HCT116 (cell line): Measurements from ENCODE around the gene ADAM19. TPM values are rescaled to one million over a fixed set of nuclear protein-coding genes. Genes with fewer than 3 reads are reported as not detected.

ENCODE experiments used
- ATAC-seq: fragments of 200-7000 bp; cut with Tn5 transposase; 2 replicates; pipeline ENCODE4 v1.9.1; 2020; ENCODE audit warnings: mild to moderate bottlenecking, moderate library complexity
- BruUV-seq: library from RNA; stranded (reverse); fragments of 400-500 nt; replicated peaks from 2 replicates; lab custom pipeline; 2021; lab: Mats Ljungman, UMichigan
- CTCF ChIA-PET: fragments of 300-600 bp; sonication (Branson Sonifier 250); formaldehyde crosslinking; loops from one replicate; lab custom pipeline; 2021; ENCODE audit warnings: antibody characterized with exemption; lab: Charles Lee
- POLR2A ChIA-PET: fragments of 300-600, 350-600 bp; sonication (Branson Sonifier 250); formaldehyde crosslinking; loops from one replicate; lab custom pipeline; 2021; ENCODE audit warnings: antibody characterized with exemption; lab: Charles Lee
- RAD21 ChIA-PET, 2 experiments: fragments of 300-600 bp; sonication (Branson Sonifier 250); formaldehyde crosslinking; loops; one replicate each; lab custom pipeline; 2023; ENCODE audit warnings: low total read pairs in 2 of 2; ENCODE audit not compliant: uncharacterized antibody in 2 of 2, unreplicated experiment in 2 of 2, low non-redundant PET in 1 of 2; lab: Charles Lee
- DNase-seq: peaks from one replicate; pipeline ENCODE4 v3.0.0-alpha.2; 2010; ENCODE audit warnings: low read depth, low spot score
- H2AFZ ChIP-seq: fragments of 200-600 bp; shearing (Covaris generic), sonication (generic); 2 replicates; pipeline ENCODE4 v1.6.1; 2017; ENCODE audit warnings: low read depth, mixed run types, mixed read lengths, antibody characterized with exemption, low read length; ENCODE audit not compliant: poor library complexity, severe bottlenecking
- H3K27ac ChIP-seq: 2 replicates; pipeline ENCODE4 v1.5.1; 2012; ENCODE audit warnings: low read depth, low read length
- H3K27me3 ChIP-seq: fragments of 200-600 bp; sonication (generic); 2 replicates; pipeline ENCODE4 v1.6.1; 2016; ENCODE audit warnings: mixed run types, low read length, mixed read lengths; ENCODE audit not compliant: insufficient read depth
- H3K36me3 ChIP-seq, 2 experiments: fragments of 200-500 bp in 1 of 2; fragments of 200-600 bp in 1 of 2; sonication (Bioruptor generic) in 1 of 2; sonication (generic) in 1 of 2; 2 replicates each; pipeline versions ENCODE4 v1.5.1 to v1.6.1; 2014 to 2016; ENCODE audit warnings: low read length in 2 of 2, inconsistent platforms in 1 of 2, mixed read lengths in 1 of 2, mixed run types in 1 of 2; ENCODE audit not compliant: insufficient read depth in 2 of 2, control insufficient read depth in 1 of 2
- H3K4me1 ChIP-seq, 2 experiments: fragments of 200-600 bp in 1 of 2; sonication (generic) in 1 of 2; 2 replicates each; pipeline versions ENCODE4 v1.5.1 to v1.6.1; 2012 to 2017; ENCODE audit warnings: low read length in 2 of 2, inconsistent platforms in 1 of 2, mild to moderate bottlenecking in 1 of 2, mixed read lengths in 1 of 2, mixed run types in 1 of 2, moderate library complexity in 1 of 2; ENCODE audit not compliant: insufficient read depth in 2 of 2, control insufficient read depth in 1 of 2
- H3K4me2 ChIP-seq: fragments of 200-600 bp; sonication (generic); 2 replicates; pipeline ENCODE4 v1.6.1; 2017; ENCODE audit warnings: mixed run types, low read length, mixed read lengths
- H3K4me3 ChIP-seq, 2 experiments: fragments of 200-600 bp in 1 of 2; sonication (generic) in 1 of 2; replicated peaks in 1 of 2; 2 replicates each; pipeline ENCODE4 v1.5.1; 2011 to 2016; ENCODE audit warnings: low read length in 2 of 2, control low read depth in 1 of 2, low read depth in 1 of 2, mild to moderate bottlenecking in 1 of 2, mixed read lengths in 1 of 2, mixed run types in 1 of 2
- H3K79me2 ChIP-seq: fragments of 200-600 bp; sonication (generic); 2 replicates; pipeline ENCODE4 v1.6.1; 2017; ENCODE audit warnings: mild to moderate bottlenecking, mixed run types, low read length, moderate library complexity, mixed read lengths; ENCODE audit not compliant: insufficient read depth
- H3K9ac ChIP-seq: fragments of 200-600 bp; sonication (generic); 2 replicates; pipeline ENCODE4 v1.6.1; 2016; ENCODE audit warnings: low read length, mixed read lengths
- H3K9me2 ChIP-seq: fragments of 200-600 bp; sonication (generic), shearing (Covaris generic); 2 replicates; pipeline ENCODE4 v1.6.1; 2017; ENCODE audit warnings: mixed run types, mild to moderate bottlenecking, moderate library complexity; ENCODE audit not compliant: insufficient read depth
- H3K9me3 ChIP-seq, 2 experiments: fragments of 200-500 bp in 1 of 2; fragments of 200-600 bp in 1 of 2; sonication (Bioruptor generic) in 1 of 2; sonication (generic) in 1 of 2; 2 replicates each; pipeline ENCODE4 v1.6.1; 2014 to 2017; ENCODE audit warnings: low read length in 2 of 2, mixed read lengths in 2 of 2, inconsistent platforms in 1 of 2, low read depth in 1 of 2, mild to moderate bottlenecking in 1 of 2, mixed run types in 1 of 2, moderate library complexity in 1 of 2; ENCODE audit not compliant: control insufficient read depth in 1 of 2, insufficient read depth in 1 of 2
- H4K20me1 ChIP-seq: fragments of 200-600 bp; sonication (generic), shearing (Covaris generic); 2 replicates; pipeline ENCODE4 v1.6.1; 2017; ENCODE audit warnings: mixed run types, mild to moderate bottlenecking, moderate library complexity; ENCODE audit not compliant: insufficient read depth
- CEBPB ChIP-seq: IDR thresholded peaks from 2 replicates; pipeline ENCODE4 v1.6.1; 2012; ENCODE audit warnings: low read depth
- ELF1 ChIP-seq: IDR thresholded peaks from 2 replicates; pipeline ENCODE4 v1.6.1; 2012; ENCODE audit warnings: low read depth, borderline replicate concordance
- EZH2phosphoT487 ChIP-seq: fragments of 200-600 bp; IDR thresholded peaks from 2 replicates; pipeline ENCODE4 v1.6.1; 2018; ENCODE audit warnings: antibody characterized with exemption, borderline replicate concordance
- FOSL1 ChIP-seq: IDR thresholded peaks from 2 replicates; pipeline ENCODE4 v1.6.1; 2012; ENCODE audit warnings: low read depth
- JUND ChIP-seq: IDR thresholded peaks from 2 replicates; pipeline ENCODE4 v1.6.1; 2012
- MAX ChIP-seq: IDR thresholded peaks from 2 replicates; pipeline ENCODE4 v1.6.1; 2012
- POLR2A ChIP-seq: IDR thresholded peaks from 2 replicates; pipeline ENCODE4 v1.7.0; 2011; ENCODE audit warnings: borderline replicate concordance; ENCODE audit not compliant: insufficient read depth, insufficient read length; ENCODE audit errors: extremely low read depth
- POLR2AphosphoS5 ChIP-seq: IDR thresholded peaks from 2 replicates; pipeline ENCODE4 v1.6.1; 2011; ENCODE audit warnings: mild to moderate bottlenecking, low read depth, low read length, moderate library complexity
- REST ChIP-seq: IDR thresholded peaks from 2 replicates; pipeline ENCODE4 v1.6.1; 2012; ENCODE audit warnings: low read depth
- SIN3A ChIP-seq: IDR thresholded peaks from 2 replicates; pipeline ENCODE4 v1.6.1; 2012; ENCODE audit warnings: low read depth
- SP1 ChIP-seq: IDR thresholded peaks from 2 replicates; pipeline ENCODE4 v1.6.1; 2012; ENCODE audit warnings: low read depth
- TCF7L2 ChIP-seq: IDR thresholded peaks from 2 replicates; pipeline ENCODE4 v1.7.0; 2011; ENCODE audit warnings: borderline replicate concordance, inconsistent platforms; ENCODE audit not compliant: insufficient read depth, insufficient read length; ENCODE audit errors: extremely low read depth
- ZNF274 ChIP-seq: fragments of 200-500 bp; sonication (Bioruptor generic); IDR thresholded peaks from 2 replicates; pipeline ENCODE4 v1.6.1; 2014; ENCODE audit warnings: mild to moderate bottlenecking, low read depth, low read length, inconsistent platforms
- intact Hi-C: fragments of 100-400 bp; cut with micrococcal nuclease; formaldehyde crosslinking; loops from 2 replicates; pipeline ENCODE4 v1.10.0; 2022
- total RNA-seq: library from RNA; stranded (reverse); gene quantifications from one replicate; pipeline ENCODE4 v1.2.1, GENCODE V29; 2021; ENCODE audit not compliant: unreplicated experiment
- TF ChIP-seq, protein P1 (sequence below): IDR thresholded peaks from 2 replicates; pipeline ENCODE4 v1.6.1; 2012
- TF ChIP-seq, protein P2 (sequence below): IDR thresholded peaks from 2 replicates; pipeline ENCODE4 v1.6.1; 2011; ENCODE audit warnings: mild to moderate bottlenecking, low read length, moderate library complexity; ENCODE audit not compliant: insufficient replicate concordance; ENCODE audit errors: extremely low read depth
- TF ChIP-seq, protein P3 (sequence below), 3 experiments: fragments of 200-600 bp in 1 of 3; sonication (generic) in 1 of 3; IDR thresholded peaks in 2 of 3; conservative IDR thresholded peaks in 1 of 3; 2 replicates each; pipeline ENCODE4 v1.5.1; 2012 to 2017; ENCODE audit warnings: low read depth in 2 of 3, low read length in 2 of 3, antibody characterized with exemption in 1 of 3, borderline replicate concordance in 1 of 3, control low read depth in 1 of 3, mild to moderate bottlenecking in 1 of 3, mixed read lengths in 1 of 3, mixed run types in 1 of 3, moderate library complexity in 1 of 3; ENCODE audit not compliant: insufficient read depth in 1 of 3

The ADAM19 gene
- total RNA-seq, 1 experiment from 2014 or later, result 77.3 TPM

- no peak for TF ChIP-seq POLR2AphosphoS5
- TF ChIP-seq ELF1, result no peak
- TF ChIP-seq TCF7L2, result no peak
- TF ChIP-seq, protein P1, sequence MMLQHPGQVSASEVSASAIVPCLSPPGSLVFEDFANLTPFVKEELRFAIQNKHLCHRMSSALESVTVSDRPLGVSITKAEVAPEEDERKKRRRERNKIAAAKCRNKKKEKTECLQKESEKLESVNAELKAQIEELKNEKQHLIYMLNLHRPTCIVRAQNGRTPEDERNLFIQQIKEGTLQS, result no peak
- TF ChIP-seq EZH2phosphoT487, result no peak
- TF ChIP-seq FOSL1, result no peak
- TF ChIP-seq REST, result no peak
- no peak for TF ChIP-seq SP1
- TF ChIP-seq ZNF274, result no peak
- TF ChIP-seq, protein P2, sequence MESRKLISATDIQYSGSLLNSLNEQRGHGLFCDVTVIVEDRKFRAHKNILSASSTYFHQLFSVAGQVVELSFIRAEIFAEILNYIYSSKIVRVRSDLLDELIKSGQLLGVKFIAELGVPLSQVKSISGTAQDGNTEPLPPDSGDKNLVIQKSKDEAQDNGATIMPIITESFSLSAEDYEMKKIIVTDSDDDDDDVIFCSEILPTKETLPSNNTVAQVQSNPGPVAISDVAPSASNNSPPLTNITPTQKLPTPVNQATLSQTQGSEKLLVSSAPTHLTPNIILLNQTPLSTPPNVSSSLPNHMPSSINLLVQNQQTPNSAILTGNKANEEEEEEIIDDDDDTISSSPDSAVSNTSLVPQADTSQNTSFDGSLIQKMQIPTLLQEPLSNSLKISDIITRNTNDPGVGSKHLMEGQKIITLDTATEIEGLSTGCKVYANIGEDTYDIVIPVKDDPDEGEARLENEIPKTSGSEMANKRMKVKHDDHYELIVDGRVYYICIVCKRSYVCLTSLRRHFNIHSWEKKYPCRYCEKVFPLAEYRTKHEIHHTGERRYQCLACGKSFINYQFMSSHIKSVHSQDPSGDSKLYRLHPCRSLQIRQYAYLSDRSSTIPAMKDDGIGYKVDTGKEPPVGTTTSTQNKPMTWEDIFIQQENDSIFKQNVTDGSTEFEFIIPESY, result no peak
- TF ChIP-seq POLR2A, result no peak
- no peak for TF ChIP-seq MAX
- no peak for TF ChIP-seq JUND
- no peak for TF ChIP-seq CEBPB
- TF ChIP-seq, protein P3, sequence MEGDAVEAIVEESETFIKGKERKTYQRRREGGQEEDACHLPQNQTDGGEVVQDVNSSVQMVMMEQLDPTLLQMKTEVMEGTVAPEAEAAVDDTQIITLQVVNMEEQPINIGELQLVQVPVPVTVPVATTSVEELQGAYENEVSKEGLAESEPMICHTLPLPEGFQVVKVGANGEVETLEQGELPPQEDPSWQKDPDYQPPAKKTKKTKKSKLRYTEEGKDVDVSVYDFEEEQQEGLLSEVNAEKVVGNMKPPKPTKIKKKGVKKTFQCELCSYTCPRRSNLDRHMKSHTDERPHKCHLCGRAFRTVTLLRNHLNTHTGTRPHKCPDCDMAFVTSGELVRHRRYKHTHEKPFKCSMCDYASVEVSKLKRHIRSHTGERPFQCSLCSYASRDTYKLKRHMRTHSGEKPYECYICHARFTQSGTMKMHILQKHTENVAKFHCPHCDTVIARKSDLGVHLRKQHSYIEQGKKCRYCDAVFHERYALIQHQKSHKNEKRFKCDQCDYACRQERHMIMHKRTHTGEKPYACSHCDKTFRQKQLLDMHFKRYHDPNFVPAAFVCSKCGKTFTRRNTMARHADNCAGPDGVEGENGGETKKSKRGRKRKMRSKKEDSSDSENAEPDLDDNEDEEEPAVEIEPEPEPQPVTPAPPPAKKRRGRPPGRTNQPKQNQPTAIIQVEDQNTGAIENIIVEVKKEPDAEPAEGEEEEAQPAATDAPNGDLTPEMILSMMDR (IDR thresholded peaks at IDR 0.05 in 2 of 3, conservative IDR thresholded peaks at IDR 0.05 in 1 of 3; ENCODE audit: borderline replicate concordance in 1 of 3, insufficient read depth in 1 of 3, low read depth in 2 of 3, low read length in 2 of 3), result no peak
- no peak for TF ChIP-seq SIN3A
- TF ChIP-seq, all 23 proteins: peak for 0
- H4K20me1 ChIP-seq, result no peaks in the 10 kb centered on the region
- intact Hi-C loops, result no loop called here
- H3K9me2 ChIP-seq, result no peaks in the 10 kb centered on the region
- no peak for DNase-seq
- CTCF ChIA-PET, result interaction anchor here (1.3 kb wide), 1 partner anchor 9 kb away, joined by 6 read pairs; no protein-coding TSS in a partner anchor
- H3K36me3 ChIP-seq, result peaks cover 0 to 20% of the 10 kb centered on the region in 2 experiments; a peak in 2 of 4 replicates
- H3K4me2 ChIP-seq, result no peak overlapping the region
- POLR2A ChIA-PET, result no interaction called here
- H3K9ac ChIP-seq, result no peak overlapping the region
- no peak overlapping the region for H2AFZ ChIP-seq
- no peaks in the 10 kb centered on the region for H3K27me3 ChIP-seq
- H3K4me1 ChIP-seq, result no peaks in the 10 kb centered on the region
- no peak overlapping the region for H3K27ac ChIP-seq
- BruUV-seq, result no TSS peak
- H3K4me3 ChIP-seq, result no peak overlapping the region
- ATAC-seq, result no peak
- no peaks in the 10 kb centered on the region for H3K9me3 ChIP-seq
- no peaks in the 10 kb centered on the region for H3K79me2 ChIP-seq
- RAD21 ChIA-PET, result no interaction called here
Measured at GRCh38 chr5:157481265-157481664, 94.3 kb downstream of the ADAM19 start.
